GM19395 (cell line): Measurements from ENCODE around the gene KATNB1.
"Not testable (repeated sequence)": the region's sequence is repeated elsewhere in the genome, so short reads cannot be mapped to it uniquely, and the experiment has no call there.

Source experiments
- ATAC-seq: cut with Tn5 transposase; IDR thresholded peaks from one replicate; pipeline ENCODE4 v1.9.1; 2021; ENCODE audit warnings: mild to moderate bottlenecking, moderate library complexity; ENCODE audit not compliant: unreplicated experiment

The KATNB1 gene

DNA sequence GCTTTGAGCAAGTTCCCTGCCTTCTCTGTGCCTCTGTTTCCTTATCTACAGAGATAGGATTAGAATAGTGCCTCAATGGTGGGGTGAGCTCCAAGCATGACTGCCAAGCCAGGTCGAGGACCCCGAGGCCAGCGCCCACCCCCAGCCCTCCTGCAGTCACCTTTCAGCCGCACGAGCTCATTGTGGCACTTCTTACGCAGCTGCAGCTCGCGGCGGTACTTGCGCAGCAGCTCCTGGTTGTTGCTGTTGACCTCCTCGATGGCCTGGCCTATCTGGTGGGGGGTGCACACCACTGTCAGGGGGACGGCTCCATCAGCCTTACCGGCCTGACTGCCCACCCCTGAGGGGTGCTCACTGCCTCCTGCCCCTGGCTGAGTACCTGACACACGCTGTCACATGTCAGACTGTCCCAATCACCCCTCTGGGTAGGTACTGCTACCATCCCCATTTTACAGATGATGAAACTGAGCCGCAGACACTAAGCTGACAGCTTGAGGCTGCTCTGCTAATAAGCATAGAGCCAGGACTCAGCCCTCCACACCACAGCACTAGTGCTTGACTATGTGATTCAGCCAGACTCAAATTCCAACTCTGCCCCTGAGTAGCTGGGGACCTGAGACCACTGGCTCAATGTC, 31.3 kb downstream of the KATNB1 start:
- no peak for ATAC-seq

DNA sequence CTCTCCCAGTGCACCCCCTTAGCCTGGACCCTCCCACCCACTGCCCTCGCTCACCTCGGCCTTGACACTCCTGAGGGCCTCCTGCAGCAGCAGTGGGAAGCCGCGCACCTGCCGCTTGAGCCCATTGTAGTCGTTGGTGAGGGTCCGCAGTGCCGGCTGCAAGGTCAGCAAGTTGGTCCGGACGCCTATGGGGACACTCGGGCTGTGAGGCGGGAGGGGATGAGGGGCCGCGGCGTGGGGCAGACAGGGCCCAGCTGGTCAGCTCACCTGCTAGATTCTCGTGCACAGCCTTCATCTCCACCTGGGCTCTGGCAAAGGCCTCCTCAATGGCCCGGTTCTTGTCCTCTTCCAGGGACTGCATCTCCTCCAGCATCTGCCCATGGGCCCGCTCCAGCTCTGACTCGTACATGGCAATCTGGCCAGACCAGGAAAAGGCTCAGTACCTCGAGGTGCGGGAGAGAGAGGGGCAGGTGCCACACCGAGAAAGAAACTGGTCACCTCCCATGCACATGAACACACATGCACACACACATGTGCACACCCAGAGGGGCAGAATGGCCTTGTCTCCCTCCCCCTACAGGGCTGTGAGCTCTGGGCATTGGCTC, 34.1 kb downstream of the KATNB1 start:
- ATAC-seq = no peak

DNA sequence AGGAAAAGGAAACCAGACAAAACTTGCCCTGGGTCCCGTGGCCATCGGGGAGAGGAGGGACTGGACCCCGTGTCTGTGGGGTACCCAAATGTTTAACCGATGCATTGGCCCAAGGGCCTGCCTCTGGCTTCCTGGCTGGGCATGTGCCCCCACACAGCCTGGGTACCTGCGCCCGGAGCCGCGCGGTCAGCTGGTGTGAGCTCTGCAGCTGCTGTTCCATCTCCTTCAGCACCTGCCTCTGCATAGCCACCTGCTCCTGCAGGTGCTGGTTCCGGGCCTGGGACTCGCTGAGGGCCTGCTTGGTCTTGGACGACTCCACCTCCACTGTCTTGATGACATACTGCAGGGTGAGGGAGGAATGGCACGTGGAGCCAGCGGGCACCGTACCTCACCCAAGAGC, 34.8 kb downstream of the KATNB1 start:
- no peak for ATAC-seq

DNA sequence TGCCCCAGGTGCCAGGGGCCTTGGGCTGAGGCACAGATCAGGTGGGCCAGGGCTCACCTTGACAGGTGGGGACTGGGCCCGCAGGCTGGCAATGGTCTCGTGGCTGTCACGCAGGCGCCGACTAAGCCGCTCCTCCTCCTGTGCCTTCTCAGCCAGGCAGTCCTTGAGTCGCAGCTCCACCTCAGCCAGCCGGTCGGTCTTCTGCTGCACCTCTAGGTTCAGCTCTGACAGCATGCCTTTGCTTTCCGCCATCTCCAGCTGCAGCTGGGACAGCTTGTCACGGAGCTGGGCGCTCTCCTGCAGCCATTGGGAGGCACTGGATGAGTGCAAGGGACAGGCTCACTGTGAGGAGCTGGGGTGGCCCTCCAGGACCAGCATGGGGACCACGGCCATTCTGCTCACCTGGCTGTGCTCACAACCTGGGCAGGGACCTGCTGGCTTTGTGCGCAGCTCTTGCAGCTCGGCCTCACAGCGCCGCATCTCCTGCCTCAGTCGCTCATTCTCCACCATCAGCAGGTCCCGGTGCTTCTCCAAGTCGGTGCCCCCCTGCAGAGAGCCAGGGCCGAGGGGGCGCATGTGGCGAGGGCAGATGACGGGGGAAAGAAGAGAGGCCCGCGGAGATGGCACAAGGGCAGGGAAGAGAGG, 35.7 kb downstream of the KATNB1 start:
- no peak for ATAC-seq

DNA sequence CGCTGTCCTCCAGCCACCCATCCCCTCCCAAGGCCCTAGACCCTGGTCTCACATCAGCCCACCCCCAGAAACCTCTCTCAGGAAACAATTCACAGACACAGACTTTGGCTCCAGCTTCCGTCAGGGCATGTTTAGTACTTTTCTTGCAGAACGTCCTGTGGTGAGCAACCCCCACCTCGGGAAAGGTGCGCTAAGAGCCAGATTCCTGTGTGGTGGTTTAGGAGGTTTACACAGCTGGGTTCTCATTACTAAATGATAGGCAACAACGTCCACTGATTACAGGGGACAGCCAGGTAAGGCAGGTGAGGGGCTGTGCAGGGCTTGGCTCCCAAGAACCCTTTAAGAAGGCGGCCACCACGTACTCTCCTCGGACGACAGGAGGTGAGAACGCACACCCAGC, 37.4 kb downstream of the KATNB1 start:
- no peak for ATAC-seq

DNA sequence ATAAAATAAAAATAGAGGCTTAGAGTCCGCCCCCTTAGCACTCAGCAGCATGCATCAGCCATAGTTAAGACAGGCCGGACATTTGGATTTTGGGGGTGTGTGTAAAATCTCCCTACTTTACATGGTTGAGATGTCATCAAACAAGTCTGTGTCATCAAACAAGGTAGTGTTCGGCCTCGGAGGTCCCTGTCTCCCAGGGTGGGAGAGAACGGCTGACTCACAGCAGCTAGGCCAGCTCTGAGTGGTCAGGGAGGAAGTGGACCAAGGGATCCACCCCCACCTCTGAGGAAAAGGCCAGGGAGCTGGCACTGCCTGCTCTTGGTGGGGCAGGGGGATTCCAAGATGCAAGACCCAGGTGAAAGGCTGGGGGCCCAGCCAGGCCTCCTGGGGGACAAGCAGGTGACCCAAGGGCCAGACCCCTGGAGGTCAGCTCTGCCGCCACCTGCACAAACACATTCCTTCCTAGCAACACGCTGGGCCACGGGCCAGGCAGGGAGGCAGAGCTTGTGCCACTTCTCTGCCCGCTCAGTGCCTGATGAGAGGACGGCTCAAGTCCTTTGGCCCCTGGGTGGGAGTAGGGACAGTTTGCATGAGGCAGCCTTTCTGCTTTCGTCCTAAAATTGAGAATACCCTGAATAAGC, 38.2 kb downstream of the KATNB1 start:
- no peak for ATAC-seq

DNA sequence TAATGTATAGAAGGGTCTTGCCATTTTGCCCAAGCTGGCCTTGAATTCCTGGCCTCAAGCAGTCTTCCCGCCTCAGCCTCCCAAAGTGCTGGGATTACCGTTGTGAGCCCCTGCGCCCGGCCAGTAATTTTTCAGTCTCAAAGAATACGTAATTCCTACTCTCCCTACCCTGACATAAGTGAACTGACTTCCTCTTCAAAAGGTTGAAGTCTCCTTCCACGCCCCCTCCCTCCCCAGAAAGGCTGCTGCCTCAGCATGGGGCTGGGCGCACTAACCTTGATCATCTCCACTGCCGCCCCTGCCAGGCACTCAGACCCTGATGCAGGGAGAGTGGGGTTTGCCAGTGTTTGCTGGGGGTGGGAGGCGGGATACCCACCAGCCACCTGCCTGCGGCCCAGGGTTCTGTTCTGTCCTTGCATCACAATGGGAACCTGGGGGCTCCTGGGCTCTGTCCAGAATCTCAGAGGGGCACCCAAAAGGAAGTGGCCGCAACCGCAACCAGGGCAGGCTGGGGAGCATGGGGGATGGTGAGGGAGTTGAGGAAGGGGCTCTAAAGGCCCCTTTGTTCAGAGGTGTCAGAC, 39.2 kb downstream of the KATNB1 start:
- no peak for ATAC-seq

DNA sequence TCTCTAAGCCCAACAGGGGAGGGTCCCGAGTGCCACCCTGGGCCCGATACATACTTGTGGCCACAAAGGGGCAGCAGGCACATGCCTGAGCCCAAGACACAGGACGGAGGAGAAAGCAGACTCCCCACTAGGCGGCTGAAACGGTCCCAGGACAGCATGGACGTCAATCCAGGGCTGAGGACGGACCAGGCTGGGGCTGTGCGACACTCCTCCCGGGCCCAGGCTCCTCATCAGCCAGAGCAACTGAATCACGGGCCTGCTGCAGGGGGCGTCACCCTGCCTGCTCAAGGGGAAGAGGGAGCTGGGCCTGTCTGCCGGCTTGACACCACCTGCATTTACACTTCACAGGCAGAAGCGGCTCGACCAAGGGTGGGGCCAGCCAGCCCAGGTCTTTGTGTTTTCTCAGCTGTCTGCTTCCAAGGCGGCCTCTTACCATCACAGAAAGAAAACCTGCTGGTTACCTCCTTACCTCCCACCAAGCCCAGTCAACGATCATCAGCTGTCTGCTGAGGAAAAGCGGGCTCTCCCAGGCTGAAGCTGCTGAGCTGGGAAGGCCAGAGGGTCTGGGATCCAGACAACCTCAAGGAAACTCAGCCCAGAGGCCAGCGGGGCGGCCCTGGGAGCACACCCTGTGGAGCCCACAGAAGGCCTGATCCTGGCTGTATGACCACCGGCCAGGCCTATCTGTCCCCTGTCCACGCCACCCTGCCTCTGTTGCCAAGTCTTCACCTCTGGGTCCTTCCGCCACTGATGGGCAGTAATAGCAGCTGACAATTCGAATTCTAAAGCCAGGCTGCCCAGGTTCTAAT, 40.3 kb downstream of the KATNB1 start:
- ATAC-seq = no peak

DNA sequence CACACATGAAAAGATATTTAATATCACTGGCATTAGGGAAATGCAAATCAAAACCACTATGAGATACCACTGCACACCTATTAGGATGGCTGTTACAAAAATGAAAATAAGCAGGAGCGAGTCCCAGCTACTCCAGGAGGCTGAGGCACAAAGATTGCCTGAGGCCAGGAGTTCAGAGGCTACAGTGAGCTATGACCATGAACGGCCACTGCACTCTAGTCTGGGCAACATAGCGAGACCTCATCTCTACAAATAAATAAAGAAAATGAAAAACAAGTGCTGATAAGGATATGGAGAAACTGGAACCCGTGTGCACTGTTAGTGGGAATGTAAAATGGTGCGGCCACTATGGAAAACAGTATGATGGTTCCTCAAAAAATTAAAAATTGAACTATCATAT, 43.1 kb downstream of the KATNB1 start:
- ATAC-seq = no peak

DNA sequence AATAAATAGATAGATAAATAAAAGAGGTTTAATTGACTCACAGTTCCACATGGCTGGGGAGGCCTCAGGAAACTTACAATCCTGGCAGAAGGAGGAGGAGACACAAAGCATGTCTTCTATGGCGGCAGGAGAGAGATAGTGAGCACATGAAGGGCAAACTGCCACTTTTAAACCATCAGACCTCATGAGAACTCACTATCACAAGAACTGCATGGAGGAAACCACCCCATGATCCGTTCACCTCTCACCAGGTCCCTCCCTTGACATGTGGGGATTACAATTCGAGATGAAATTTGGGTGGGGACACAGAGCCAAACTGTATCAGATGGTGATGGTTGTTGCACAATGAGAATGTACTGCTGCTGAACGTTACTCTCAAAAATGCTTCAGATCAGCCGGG, 44.3 kb downstream of the KATNB1 start:
- not testable (repeated sequence) for ATAC-seq

DNA sequence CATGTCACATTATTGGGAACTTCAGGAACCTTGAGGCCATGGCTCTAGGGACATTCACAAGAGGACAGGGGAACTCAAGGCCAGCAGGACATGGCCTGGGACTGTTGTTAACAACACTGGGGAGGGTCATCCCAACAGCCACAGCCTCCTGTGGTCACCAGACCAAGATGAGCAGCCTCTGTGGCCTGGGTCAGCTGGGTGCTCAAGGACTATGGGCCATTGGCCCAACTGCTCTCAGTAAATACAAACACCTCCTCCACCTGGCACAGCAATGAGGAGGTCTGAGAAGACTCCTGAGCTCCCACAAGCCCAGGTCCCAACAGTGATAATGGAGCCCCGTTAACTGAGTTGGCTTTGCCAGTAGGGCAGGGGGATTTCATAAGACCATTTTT, 45.8 kb downstream of the KATNB1 start:
- no peak for ATAC-seq

DNA sequence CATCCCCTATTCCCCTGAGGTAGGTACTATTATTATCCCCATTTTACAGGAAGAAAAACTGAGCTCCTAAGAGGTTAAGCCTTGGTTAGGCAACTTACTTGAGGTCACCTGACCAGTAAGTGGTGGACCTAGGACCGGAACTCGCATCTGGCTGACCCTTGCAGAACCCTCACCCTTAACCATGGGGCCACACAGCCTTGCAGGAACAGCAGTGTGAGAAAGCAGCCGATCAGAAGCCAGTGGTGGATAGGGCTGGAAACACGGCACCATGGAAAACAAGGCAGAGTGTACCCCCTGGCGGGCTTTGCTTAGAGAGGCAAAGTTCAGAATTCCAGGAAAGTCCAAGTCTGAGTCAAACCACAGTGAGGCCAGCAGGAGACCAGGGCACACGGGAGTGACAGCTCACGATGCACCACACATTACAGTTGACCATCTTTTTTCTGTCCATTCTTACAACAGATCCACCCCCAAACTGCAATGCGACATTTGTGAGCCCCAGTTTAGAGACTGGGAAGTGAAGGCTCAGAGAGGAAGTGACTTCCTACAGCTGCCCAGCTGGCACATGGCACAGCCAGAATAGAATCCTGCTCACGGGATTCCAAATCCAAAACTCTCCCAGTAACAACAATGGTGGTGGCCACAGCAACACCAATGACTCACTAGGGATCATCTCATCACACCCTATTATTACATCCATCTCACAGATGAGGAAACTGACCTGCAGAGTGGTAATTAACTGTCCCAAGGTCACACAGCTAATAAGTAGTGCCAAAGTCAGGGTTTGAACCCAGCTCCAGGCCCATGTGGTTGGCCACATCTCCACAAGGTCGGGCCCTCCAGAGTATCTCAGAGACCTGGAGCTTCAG, 46.4 kb downstream of the KATNB1 start:
- ATAC-seq = no peak

DNA sequence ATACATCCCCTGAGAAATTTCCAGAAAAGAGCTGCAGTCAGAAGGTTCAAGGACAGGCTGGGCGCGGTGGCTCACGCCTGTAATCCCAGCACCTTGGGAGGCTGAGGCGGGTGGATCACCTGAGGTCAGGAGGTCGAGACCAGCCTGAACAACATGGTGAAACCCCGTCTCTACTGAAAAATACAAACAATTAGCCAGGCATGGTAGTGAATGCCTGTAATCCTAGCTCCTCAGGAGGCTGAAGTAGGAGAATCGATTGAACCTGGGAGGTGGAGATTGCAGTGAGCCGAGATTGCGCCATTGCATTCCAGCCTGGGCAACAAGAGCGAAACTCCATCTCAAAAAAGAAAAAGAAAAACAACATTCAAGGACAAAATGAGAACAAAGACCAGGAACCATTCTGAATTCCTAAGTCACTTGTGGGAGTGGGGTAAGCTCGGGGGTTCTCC, 47.1 kb downstream of the KATNB1 start:
- ATAC-seq = not testable (repeated sequence)

DNA sequence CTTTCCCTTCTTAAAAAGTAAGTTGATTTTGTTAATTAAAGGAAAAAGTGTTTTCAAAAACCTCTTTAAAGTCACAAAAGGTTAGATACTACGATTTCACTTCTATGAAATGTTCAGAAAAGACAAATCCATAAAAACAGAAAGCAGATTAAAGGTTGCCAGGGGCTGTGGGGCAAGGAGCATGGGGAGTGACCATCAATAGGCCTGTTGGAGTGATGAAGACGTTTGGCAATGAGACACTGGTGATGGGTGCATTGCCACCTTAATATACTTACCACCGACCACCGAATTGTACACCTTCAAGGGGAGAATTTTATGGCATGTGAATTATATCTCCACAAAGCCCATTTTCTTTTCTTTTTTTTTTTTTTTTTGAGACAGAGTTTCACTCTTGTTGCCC, 47.5 kb downstream of the KATNB1 start:
- no peak for ATAC-seq

DNA sequence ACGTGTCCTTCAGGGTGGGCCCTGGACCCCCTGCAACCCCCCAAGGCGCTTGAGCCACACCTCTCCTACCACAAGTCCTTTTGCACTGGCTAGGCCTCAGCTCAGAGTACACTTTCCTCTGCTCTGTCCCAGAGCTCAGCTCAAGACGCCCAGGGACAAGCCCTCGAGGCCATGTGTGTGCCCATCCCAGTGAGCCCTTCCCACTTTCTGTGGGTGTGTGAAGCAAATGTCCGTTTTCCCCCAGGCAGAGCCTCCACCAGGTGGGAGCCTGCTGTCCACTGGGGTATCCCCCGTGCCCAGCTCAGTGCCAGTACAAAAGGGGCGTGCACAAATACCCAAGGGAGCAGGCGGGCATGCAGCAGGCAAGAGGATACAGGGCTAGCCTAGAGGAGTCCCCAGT, 48.3 kb downstream of the KATNB1 start:
- ATAC-seq = no peak

DNA sequence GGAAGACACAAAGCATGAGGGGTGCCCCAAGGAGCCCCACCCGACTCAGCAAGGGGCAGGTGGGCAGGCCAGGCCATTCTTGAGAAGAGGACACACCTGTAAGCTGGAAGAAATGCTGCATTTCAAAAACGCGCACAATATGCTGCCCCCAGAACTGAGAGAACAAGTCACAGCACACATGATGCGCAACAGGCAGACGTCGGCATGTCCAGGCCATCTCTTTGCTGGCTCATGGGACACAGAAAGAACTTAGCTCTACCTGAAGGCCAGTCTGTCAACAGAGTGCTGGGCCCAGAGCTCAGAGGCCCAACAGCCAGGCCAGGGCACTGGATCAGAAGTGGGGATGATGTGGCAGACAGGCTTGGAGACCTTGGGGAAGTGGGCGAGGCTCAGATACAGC, 48.8 kb downstream of the KATNB1 start:
- ATAC-seq = no peak

DNA sequence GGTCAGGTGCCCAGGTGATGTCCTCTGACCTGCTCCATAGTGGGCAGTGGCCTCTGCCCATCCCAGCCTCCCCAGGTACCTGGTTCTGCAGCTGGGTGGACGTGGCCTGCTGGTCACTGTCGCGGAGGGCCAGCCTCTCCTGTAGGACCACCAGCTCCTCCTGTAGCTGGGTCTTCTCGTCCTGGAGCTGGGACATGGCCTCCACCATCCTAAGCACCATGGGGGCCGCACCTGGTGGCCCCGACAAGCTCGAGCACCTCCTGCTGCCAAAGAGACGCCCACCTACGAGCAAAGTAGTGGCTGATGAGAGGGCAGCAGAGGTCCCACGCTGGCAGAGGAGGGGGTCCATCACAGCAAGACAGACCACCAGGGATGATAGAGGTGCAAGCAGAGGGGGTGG, 49.8 kb downstream of the KATNB1 start:
- no peak for ATAC-seq

DNA sequence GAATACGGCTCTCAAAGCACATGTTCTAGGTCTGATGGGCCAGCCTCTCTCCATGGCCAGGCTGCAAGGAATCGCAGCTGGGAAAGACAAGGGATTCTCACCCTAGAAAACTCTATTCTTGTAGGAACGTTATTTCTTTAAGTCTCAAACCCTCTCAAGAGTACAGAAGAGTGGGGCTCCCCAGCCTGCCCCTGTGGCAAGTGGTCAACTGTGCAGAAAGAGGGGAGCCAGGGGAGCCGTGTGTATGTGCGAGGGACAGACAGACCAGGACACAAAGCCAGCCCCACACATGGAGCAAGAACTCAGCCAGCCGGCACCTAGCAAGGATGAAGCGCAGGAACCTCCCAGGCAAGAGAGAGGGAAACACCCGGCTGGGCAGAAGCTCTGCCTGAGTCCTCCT, 50.4 kb downstream of the KATNB1 start:
- no peak for ATAC-seq

DNA sequence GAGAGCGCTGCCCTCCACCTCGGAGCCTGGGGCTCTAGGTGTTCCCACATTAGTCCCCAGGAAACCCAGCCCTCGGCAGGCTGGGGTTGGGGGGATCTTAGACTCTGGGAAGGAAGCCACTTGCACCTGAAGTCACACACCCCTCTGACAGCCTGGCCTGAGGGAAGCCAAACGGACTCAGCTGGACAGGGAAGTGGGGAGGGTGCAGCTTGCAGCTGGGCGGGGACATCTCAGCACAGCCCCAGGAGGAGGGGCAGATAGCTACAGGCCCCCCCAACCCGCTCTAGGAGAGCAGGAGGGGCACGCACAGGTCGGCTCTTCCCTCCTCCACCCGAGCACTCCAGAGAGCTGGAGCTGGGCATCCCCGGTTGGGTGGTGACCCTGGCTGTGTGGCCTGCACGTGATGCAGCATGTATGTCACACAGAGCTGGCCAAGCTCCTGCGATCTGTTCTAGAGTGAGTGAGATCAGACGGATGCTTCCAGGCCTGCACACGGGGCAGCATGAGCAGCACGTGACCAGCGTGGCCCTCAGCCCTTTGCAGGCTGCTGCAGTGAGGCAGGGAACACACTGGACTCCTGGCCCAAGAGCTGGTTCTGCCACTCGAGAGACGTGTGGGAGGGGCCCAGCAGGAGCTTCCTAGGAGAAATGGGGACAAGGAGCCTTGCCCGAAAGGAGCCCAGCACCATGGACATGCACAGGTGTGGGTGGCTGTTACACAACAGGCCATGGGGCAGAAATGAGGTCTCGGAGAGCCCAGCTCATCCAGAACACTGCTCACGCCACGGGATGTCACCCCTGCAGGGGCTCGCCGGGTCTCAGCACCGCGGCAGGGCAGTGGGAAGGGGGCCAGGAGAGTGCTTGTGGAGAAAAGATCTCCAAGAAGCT, 51.3 kb downstream of the KATNB1 start:
- ATAC-seq = no peak
